OCI-LY3 (cell line): Measurements from ENCODE around the gene CLN3.

ENCODE experiments used
- H2AFZ ChIP-seq: fragments of 200-600, 300-600 bp; shearing (Covaris generic); 2 replicates; pipeline ENCODE4 v1.6.0; 2014; ENCODE audit warnings: antibody characterized with exemption, low read depth, low read length
- H3K27ac ChIP-seq: fragments of 200-600, 300-600 bp; sonication (generic); 2 replicates; pipeline ENCODE4 v1.5.1; 2014; ENCODE audit warnings: mild to moderate bottlenecking, low read length, moderate library complexity, mixed read lengths
- H3K27me3 ChIP-seq: fragments of 200-600, 300-600 bp; sonication (generic); 2 replicates; pipeline ENCODE4 v1.6.1; 2014; ENCODE audit warnings: low read depth, low read length, mixed read lengths
- H3K36me3 ChIP-seq: fragments of 200-600, 300-600 bp; sonication (generic); replicated peaks from 2 replicates; pipeline ENCODE3; 2014; ENCODE audit warnings: low read depth, low read length, mixed read lengths
- H3K4me1 ChIP-seq: fragments of 300-600, 200-600 bp; sonication (generic); 2 replicates; pipeline ENCODE4 v1.6.1; 2014; ENCODE audit warnings: low read length, mixed read lengths
- H3K4me2 ChIP-seq: fragments of 200-600, 300-600 bp; sonication (generic); 2 replicates; pipeline ENCODE4 v1.6.1; 2014; ENCODE audit warnings: low read length, mixed read lengths
- H3K4me3 ChIP-seq: fragments of 300-600, 200-600 bp; sonication (generic); 2 replicates; pipeline ENCODE4 v1.5.1; 2014; ENCODE audit warnings: antibody characterized with exemption, mild to moderate bottlenecking, low read length, moderate library complexity
- H3K79me2 ChIP-seq: fragments of 300-600, 200-600 bp; shearing (Covaris generic); 2 replicates; pipeline ENCODE4 v1.6.1; 2014; ENCODE audit warnings: mild to moderate bottlenecking, low read length, mixed read lengths
- H3K9ac ChIP-seq: fragments of 300-600, 200-600 bp; shearing (Covaris generic); 2 replicates; pipeline ENCODE4 v1.6.0; 2014; ENCODE audit warnings: mild to moderate bottlenecking, low read length, moderate library complexity
- H3K9me3 ChIP-seq: fragments of 200-600, 300-600 bp; shearing (Covaris generic); 2 replicates; pipeline ENCODE4 v1.6.1; 2014; ENCODE audit warnings: low read length, mixed read lengths; ENCODE audit not compliant: insufficient read depth
- H4K20me1 ChIP-seq: fragments of 200-600, 300-600 bp; sonication (generic); 2 replicates; pipeline ENCODE4 v1.6.1; 2016; ENCODE audit warnings: low read length, mixed read lengths; ENCODE audit not compliant: insufficient read depth
- EZH2phosphoT487 ChIP-seq: fragments of 200-600 bp; shearing (Covaris generic); IDR thresholded peaks from 2 replicates; pipeline ENCODE4 v1.6.1; 2018; ENCODE audit warnings: antibody characterized with exemption, mixed run types, low read depth
- TF ChIP-seq, protein P1 (sequence below): fragments of 200-600, 300-600 bp; sonication (generic); IDR thresholded peaks from 2 replicates; pipeline ENCODE4 v1.5.1; 2014; ENCODE audit warnings: antibody characterized with exemption, low read length, low read depth

CLN3 gene

DNA sequence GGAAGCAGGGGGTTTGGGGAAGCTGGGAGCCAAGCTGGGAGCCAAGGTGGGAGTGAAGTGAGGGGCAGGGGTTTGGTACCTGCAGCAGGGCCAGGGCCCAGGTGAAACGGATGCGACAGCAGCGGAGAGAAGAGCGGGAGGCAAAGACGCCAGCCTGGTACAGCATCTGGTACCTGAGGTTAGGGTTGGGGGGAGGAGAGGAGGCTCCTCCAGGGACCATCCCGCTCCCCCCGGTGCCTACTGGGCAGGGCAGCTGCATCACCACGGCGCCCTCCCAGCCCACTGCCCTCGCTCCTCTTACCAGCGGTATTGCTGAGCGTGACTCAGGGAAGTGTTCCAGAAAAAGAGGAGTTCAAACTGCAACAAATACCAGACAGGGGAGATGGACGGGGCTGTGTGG, 9.8 kb downstream of the CLN3 start:
- H3K4me1 ChIP-seq: no peaks in the 10 kb centered on the region
- no peak overlapping the region for H3K4me3 ChIP-seq
- no peaks in the 10 kb centered on the region for H3K79me2 ChIP-seq
- no peak for TF ChIP-seq EZH2phosphoT487
- TF ChIP-seq, protein P1, sequence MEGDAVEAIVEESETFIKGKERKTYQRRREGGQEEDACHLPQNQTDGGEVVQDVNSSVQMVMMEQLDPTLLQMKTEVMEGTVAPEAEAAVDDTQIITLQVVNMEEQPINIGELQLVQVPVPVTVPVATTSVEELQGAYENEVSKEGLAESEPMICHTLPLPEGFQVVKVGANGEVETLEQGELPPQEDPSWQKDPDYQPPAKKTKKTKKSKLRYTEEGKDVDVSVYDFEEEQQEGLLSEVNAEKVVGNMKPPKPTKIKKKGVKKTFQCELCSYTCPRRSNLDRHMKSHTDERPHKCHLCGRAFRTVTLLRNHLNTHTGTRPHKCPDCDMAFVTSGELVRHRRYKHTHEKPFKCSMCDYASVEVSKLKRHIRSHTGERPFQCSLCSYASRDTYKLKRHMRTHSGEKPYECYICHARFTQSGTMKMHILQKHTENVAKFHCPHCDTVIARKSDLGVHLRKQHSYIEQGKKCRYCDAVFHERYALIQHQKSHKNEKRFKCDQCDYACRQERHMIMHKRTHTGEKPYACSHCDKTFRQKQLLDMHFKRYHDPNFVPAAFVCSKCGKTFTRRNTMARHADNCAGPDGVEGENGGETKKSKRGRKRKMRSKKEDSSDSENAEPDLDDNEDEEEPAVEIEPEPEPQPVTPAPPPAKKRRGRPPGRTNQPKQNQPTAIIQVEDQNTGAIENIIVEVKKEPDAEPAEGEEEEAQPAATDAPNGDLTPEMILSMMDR: no peak
- H3K9me3 ChIP-seq: no peaks in the 10 kb centered on the region
- H3K9ac ChIP-seq: no peak overlapping the region
- peaks cover 25% of the 10 kb centered on the region for H3K36me3 ChIP-seq
- no peak overlapping the region for H3K27ac ChIP-seq
- H4K20me1 ChIP-seq: no peaks in the 10 kb centered on the region
- H3K4me2 ChIP-seq: no peak overlapping the region
- H2AFZ ChIP-seq: no peak overlapping the region
- H3K27me3 ChIP-seq: no peaks in the 10 kb centered on the region

DNA sequence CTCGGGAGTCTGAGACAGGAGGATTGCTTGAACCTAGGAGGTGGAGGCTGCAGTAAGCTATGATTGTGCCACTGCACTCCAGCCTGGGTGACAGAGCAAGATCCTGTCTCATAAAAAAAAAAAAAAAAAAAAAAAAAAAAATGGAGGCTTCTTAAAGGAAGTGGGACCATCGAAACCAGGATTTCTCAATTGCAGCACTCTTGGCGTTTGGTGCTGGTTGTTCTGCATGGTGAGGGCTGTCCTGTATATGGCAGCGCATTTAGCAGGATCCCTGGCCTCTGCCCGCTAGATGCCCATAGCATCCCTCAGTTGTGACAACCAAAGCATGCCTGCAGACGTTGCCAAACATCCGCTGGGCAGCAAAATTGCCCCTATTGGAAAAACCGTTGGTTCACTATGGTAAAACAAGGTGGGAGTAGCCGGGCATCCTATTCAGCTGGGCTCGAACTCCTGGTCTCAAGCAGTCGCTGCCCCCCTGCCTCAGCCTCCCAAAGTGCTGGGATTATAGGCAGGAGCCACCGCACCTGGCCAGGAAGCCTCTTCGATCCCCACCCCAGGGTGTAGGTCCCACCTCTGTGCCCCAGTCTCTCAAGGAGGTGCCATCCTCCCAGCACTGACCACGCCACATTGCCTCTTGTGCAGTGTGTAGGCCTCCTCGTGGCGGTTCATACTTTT, 13.2 kb downstream of the CLN3 start:
- no peak overlapping the region for H3K4me3 ChIP-seq
- TF ChIP-seq, protein P1: no peak
- no peak for TF ChIP-seq EZH2phosphoT487
- H2AFZ ChIP-seq: no peak overlapping the region
- H3K79me2 ChIP-seq: no peaks in the 10 kb centered on the region
- H3K9ac ChIP-seq: no peak overlapping the region
- no peaks in the 10 kb centered on the region for H3K27me3 ChIP-seq
- H3K4me2 ChIP-seq: no peak overlapping the region
- peaks cover 22% of the 10 kb centered on the region for H3K36me3 ChIP-seq
- no peaks in the 10 kb centered on the region for H4K20me1 ChIP-seq
- H3K9me3 ChIP-seq: no peaks in the 10 kb centered on the region
- H3K4me1 ChIP-seq: peaks cover 5% of the 10 kb centered on the region
- no peak overlapping the region for H3K27ac ChIP-seq

DNA sequence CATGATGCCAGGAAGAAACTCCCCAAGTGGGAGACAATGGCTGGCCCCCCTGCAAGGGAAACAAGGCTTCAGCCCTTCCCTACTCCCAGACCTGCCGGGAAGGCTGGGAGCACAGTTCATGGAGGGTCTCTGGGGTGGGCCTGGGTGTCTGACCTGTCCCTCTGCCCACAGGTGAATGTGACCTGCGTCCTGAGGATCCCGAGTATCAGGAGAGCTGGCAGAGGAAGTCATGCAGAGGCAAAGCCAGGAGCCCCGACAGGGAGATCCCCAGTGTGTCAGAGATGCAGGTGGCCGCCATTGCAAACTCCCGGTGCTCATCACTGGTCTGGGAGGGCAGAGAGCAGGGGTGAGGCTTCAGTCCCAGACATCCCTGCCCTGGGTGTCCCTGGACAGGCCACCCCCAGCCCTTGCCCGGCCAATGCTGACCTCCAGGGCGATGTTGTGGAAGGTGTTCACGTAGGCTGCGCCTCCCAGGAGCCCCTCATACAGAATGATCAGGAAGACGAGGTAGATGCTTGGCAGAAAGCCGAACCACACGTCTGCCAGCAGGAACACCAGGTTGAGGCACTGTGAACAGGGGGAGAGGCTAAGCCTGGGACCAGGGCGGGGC, 14.5 kb downstream of the CLN3 start:
- peaks cover 10% of the 10 kb centered on the region for H3K4me1 ChIP-seq
- no peaks in the 10 kb centered on the region for H3K9me3 ChIP-seq
- no peak overlapping the region for H3K4me3 ChIP-seq
- no peaks in the 10 kb centered on the region for H3K79me2 ChIP-seq
- H3K9ac ChIP-seq: no peak overlapping the region
- TF ChIP-seq, protein P1: no peak
- no peak for TF ChIP-seq EZH2phosphoT487
- no peak overlapping the region for H3K27ac ChIP-seq
- no peak overlapping the region for H2AFZ ChIP-seq
- no peak overlapping the region for H3K4me2 ChIP-seq
- no peaks in the 10 kb centered on the region for H4K20me1 ChIP-seq
- H3K27me3 ChIP-seq: no peaks in the 10 kb centered on the region
- peaks cover 20% of the 10 kb centered on the region for H3K36me3 ChIP-seq

DNA sequence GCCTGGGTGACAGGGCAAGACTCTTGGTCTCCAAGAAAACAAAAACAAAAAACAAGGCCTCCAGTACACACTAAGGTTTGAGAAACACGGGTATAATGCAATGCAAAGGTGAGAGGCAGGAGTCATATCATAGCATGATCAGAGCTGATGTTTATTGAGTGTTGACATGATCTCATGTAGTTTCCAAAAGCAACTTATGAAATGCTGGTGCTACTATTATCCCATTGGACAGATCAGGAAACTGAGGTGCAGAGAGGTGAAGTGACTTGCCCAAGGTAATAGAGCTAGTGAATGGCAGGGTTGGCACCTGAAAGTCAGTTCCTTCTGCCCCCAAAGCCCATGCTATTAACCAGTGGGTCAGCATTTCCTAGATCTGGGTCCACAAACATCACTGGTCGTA, 16.7 kb downstream of the CLN3 start:
- Histone ChIP-seq H2AFZ (no peak overlapping the region), H4K20me1 (no peaks in the 10 kb centered on the region), H3K79me2 (no peaks in the 10 kb centered on the region), H3K27ac (no peak overlapping the region), H3K4me3 (no peak overlapping the region), H3K4me2 (no peak overlapping the region), H3K4me1 (peaks cover 10% of the 10 kb centered on the region), H3K9me3 (no peaks in the 10 kb centered on the region), H3K9ac (no peak overlapping the region), H3K27me3 (no peaks in the 10 kb centered on the region), H3K36me3 (peaks cover 9% of the 10 kb centered on the region)
- TF ChIP-seq, protein P1: no peak
- no peak for TF ChIP-seq EZH2phosphoT487
